GM23338 (cell line): ENCODE data around the gene ZFP36.

ENCODE experiments used
- CREB1 ChIP-seq: fragments of 250-450 bp; sonication (Bioruptor Pico); IDR thresholded peaks from 2 replicates; pipeline ENCODE4 v1.5.0; 2020; ENCODE audit warnings: low read depth, mild to moderate bottlenecking, moderate library complexity
- EZH2 ChIP-seq: fragments of 200-600 bp; sonication (generic); IDR thresholded peaks from one replicate; pipeline ENCODE4 v1.8.0; 2017; ENCODE audit warnings: antibody characterized with exemption, mild to moderate bottlenecking, low read depth; ENCODE audit not compliant: unreplicated experiment
- EZH2phosphoT487 ChIP-seq: fragments of 200-600 bp; sonication (generic); IDR thresholded peaks from one replicate; pipeline ENCODE4 v1.8.1; 2018; ENCODE audit warnings: antibody characterized with exemption; ENCODE audit not compliant: unreplicated experiment
- NANOG ChIP-seq: IDR thresholded peaks from 2 replicates; pipeline ENCODE4 v1.6.1; 2016; ENCODE audit warnings: antibody characterized with exemption, borderline replicate concordance
- POLR2AphosphoS5 ChIP-seq: IDR thresholded peaks from 2 replicates; pipeline ENCODE4 v1.6.1; 2016; ENCODE audit warnings: antibody characterized with exemption, low read depth
- ZNF114 ChIP-seq: fragments of 250-450 bp; sonication (Bioruptor Pico); IDR thresholded peaks from 2 replicates; pipeline ENCODE4 v1.5.0; 2020; ENCODE audit warnings: mild to moderate bottlenecking, moderate library complexity
- ZNF331 ChIP-seq: fragments of 250-450 bp; sonication (Bioruptor Pico); IDR thresholded peaks from 2 replicates; pipeline ENCODE4 v1.5.0; 2020; ENCODE audit warnings: low read depth, mild to moderate bottlenecking, moderate library complexity
- TF ChIP-seq, protein P1 (sequence below), 2 experiments: fragments of 200-600 bp in 1 of 2; sonication (generic) in 1 of 2; conservative IDR thresholded peaks; 2 replicates each; pipeline versions ENCODE4 v1.5.1 to v1.6.1; 2016 to 2017; ENCODE audit warnings: antibody characterized with exemption in 2 of 2, low read depth in 2 of 2, mild to moderate bottlenecking in 2 of 2, moderate library complexity in 1 of 2
- TF ChIP-seq, protein P2 (sequence below): IDR thresholded peaks from one replicate; pipeline ENCODE4 v1.6.1; 2018; ENCODE audit warnings: antibody characterized with exemption; ENCODE audit not compliant: unreplicated experiment
- TF ChIP-seq, protein P3 (sequence below): IDR thresholded peaks from 2 replicates; pipeline ENCODE4 v1.6.1; 2016; ENCODE audit warnings: antibody characterized with exemption
- TF ChIP-seq, protein P4 (sequence below): fragments of 250-450 bp; sonication (Bioruptor Pico); IDR thresholded peaks from 2 replicates; pipeline ENCODE4 v1.5.0; 2020; ENCODE audit warnings: mild to moderate bottlenecking, moderate library complexity

DNA sequence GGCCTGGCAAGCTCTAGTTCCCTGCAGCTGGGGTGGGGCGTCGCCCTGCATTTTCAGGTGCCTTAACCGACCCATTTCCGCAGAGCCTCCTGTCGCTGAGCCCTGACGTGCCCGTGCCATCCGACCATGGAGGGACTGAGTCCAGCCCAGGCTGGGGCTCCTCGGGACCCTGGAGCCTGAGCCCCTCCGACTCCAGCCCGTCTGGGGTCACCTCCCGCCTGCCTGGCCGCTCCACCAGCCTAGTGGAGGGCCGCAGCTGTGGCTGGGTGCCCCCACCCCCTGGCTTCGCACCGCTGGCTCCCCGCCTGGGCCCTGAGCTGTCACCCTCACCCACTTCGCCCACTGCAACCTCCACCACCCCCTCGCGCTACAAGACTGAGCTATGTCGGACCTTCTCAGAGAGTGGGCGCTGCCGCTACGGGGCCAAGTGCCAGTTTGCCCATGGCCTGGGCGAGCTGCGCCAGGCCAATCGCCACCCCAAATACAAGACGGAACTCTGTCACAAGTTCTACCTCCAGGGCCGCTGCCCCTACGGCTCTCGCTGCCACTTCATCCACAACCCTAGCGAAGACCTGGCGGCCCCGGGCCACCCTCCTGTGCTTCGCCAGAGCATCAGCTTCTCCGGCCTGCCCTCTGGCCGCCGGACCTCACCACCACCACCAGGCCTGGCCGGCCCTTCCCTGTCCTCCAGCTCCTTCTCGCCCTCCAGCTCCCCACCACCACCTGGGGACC is 1.2 kb downstream of the ZFP36 start:
- TF ChIP-seq, protein P1, sequence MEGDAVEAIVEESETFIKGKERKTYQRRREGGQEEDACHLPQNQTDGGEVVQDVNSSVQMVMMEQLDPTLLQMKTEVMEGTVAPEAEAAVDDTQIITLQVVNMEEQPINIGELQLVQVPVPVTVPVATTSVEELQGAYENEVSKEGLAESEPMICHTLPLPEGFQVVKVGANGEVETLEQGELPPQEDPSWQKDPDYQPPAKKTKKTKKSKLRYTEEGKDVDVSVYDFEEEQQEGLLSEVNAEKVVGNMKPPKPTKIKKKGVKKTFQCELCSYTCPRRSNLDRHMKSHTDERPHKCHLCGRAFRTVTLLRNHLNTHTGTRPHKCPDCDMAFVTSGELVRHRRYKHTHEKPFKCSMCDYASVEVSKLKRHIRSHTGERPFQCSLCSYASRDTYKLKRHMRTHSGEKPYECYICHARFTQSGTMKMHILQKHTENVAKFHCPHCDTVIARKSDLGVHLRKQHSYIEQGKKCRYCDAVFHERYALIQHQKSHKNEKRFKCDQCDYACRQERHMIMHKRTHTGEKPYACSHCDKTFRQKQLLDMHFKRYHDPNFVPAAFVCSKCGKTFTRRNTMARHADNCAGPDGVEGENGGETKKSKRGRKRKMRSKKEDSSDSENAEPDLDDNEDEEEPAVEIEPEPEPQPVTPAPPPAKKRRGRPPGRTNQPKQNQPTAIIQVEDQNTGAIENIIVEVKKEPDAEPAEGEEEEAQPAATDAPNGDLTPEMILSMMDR (conservative IDR thresholded peaks at IDR 0.05; ENCODE audit: low read depth in 2 of 2), result no peak
- TF ChIP-seq, protein P2, sequence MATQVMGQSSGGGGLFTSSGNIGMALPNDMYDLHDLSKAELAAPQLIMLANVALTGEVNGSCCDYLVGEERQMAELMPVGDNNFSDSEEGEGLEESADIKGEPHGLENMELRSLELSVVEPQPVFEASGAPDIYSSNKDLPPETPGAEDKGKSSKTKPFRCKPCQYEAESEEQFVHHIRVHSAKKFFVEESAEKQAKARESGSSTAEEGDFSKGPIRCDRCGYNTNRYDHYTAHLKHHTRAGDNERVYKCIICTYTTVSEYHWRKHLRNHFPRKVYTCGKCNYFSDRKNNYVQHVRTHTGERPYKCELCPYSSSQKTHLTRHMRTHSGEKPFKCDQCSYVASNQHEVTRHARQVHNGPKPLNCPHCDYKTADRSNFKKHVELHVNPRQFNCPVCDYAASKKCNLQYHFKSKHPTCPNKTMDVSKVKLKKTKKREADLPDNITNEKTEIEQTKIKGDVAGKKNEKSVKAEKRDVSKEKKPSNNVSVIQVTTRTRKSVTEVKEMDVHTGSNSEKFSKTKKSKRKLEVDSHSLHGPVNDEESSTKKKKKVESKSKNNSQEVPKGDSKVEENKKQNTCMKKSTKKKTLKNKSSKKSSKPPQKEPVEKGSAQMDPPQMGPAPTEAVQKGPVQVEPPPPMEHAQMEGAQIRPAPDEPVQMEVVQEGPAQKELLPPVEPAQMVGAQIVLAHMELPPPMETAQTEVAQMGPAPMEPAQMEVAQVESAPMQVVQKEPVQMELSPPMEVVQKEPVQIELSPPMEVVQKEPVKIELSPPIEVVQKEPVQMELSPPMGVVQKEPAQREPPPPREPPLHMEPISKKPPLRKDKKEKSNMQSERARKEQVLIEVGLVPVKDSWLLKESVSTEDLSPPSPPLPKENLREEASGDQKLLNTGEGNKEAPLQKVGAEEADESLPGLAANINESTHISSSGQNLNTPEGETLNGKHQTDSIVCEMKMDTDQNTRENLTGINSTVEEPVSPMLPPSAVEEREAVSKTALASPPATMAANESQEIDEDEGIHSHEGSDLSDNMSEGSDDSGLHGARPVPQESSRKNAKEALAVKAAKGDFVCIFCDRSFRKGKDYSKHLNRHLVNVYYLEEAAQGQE, result no peak
- TF ChIP-seq POLR2AphosphoS5, result no peak
- TF ChIP-seq EZH2, result no peak
- no peak for TF ChIP-seq EZH2phosphoT487
- TF ChIP-seq, protein P3, sequence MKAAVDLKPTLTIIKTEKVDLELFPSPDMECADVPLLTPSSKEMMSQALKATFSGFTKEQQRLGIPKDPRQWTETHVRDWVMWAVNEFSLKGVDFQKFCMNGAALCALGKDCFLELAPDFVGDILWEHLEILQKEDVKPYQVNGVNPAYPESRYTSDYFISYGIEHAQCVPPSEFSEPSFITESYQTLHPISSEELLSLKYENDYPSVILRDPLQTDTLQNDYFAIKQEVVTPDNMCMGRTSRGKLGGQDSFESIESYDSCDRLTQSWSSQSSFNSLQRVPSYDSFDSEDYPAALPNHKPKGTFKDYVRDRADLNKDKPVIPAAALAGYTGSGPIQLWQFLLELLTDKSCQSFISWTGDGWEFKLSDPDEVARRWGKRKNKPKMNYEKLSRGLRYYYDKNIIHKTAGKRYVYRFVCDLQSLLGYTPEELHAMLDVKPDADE, result no peak
- no peak for TF ChIP-seq CREB1
- TF ChIP-seq NANOG, result no peak
- no peak for TF ChIP-seq ZNF114 (CRISPR knock-in tag)
- no peak for TF ChIP-seq ZNF331
- TF ChIP-seq, protein P4, sequence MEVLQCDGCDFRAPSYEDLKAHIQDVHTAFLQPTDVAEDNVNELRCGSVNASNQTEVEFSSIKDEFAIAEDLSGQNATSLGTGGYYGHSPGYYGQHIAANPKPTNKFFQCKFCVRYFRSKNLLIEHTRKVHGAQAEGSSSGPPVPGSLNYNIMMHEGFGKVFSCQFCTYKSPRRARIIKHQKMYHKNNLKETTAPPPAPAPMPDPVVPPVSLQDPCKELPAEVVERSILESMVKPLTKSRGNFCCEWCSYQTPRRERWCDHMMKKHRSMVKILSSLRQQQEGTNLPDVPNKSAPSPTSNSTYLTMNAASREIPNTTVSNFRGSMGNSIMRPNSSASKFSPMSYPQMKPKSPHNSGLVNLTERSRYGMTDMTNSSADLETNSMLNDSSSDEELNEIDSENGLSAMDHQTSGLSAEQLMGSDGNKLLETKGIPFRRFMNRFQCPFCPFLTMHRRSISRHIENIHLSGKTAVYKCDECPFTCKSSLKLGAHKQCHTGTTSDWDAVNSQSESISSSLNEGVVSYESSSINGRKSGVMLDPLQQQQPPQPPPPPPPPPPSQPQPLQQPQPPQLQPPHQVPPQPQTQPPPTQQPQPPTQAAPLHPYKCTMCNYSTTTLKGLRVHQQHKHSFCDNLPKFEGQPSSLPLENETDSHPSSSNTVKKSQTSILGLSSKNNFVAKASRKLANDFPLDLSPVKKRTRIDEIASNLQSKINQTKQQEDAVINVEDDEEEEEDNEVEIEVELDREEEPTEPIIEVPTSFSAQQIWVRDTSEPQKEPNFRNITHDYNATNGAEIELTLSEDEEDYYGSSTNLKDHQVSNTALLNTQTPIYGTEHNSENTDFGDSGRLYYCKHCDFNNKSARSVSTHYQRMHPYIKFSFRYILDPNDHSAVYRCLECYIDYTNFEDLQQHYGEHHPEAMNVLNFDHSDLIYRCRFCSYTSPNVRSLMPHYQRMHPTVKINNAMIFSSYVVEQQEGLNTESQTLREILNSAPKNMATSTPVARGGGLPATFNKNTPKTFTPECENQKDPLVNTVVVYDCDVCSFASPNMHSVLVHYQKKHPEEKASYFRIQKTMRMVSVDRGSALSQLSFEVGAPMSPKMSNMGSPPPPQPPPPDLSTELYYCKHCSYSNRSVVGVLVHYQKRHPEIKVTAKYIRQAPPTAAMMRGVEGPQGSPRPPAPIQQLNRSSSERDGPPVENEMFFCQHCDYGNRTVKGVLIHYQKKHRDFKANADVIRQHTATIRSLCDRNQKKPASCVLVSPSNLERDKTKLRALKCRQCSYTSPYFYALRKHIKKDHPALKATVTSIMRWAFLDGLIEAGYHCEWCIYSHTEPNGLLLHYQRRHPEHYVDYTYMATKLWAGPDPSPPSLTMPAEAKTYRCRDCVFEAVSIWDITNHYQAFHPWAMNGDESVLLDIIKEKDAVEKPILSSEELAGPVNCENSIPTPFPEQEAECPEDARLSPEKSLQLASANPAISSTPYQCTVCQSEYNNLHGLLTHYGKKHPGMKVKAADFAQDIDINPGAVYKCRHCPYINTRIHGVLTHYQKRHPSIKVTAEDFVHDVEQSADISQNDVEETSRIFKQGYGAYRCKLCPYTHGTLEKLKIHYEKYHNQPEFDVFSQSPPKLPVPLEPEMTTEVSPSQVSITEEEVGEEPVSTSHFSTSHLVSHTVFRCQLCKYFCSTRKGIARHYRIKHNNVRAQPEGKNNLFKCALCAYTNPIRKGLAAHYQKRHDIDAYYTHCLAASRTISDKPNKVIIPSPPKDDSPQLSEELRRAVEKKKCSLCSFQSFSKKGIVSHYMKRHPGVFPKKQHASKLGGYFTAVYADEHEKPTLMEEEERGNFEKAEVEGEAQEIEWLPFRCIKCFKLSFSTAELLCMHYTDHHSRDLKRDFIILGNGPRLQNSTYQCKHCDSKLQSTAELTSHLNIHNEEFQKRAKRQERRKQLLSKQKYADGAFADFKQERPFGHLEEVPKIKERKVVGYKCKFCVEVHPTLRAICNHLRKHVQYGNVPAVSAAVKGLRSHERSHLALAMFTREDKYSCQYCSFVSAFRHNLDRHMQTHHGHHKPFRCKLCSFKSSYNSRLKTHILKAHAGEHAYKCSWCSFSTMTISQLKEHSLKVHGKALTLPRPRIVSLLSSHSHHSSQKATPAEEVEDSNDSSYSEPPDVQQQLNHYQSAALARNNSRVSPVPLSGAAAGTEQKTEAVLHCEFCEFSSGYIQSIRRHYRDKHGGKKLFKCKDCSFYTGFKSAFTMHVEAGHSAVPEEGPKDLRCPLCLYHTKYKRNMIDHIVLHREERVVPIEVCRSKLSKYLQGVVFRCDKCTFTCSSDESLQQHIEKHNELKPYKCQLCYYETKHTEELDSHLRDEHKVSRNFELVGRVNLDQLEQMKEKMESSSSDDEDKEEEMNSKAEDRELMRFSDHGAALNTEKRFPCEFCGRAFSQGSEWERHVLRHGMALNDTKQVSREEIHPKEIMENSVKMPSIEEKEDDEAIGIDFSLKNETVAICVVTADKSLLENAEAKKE, result no peak
